Measurements from ENCODE around the gene RAP1GAP. TPM values are rescaled to one million over a fixed set of nuclear protein-coding genes. Genes with fewer than 3 reads are reported as not detected.

Gene RAP1GAP
- total and polyA plus RNA-seq, 4 donors, result 17.1 to 103 (median 66.7) TPM

GRCh38 chr1:21598417-21598816 is 70.7 kb downstream of the RAP1GAP start:
- 59% methylated on average over 4 of the region's 7 CpGs for WGBS (ENCODE audit: insufficient coverage)
- Histone ChIP-seq H3K27me3 (ENCODE audit: control insufficient read depth, insufficient read depth, low read length) (no peaks in the 10 kb centered on the region), H3K27ac (ENCODE audit: low read depth, low read length) (no peak overlapping the region)

GRCh38 chr1:21597753-21598152 is 71.4 kb downstream of the RAP1GAP start:
- H3K36me3 ChIP-seq (ENCODE audit: control insufficient read depth, insufficient read depth, low read length), result peaks cover 92% of the 10 kb centered on the region
- no peak overlapping the region for H3K27ac ChIP-seq (ENCODE audit: low read depth, low read length)
- H3K27me3 ChIP-seq (ENCODE audit: control insufficient read depth, insufficient read depth, low read length), result no peaks in the 10 kb centered on the region
- H3K9me3 ChIP-seq (ENCODE audit: control insufficient read depth, insufficient read depth, low read length), result no peaks in the 10 kb centered on the region
- 78% methylated on average over 16 of the region's 19 CpGs for WGBS (ENCODE audit: insufficient coverage)
- peaks cover 7% of the 10 kb centered on the region for H3K4me1 ChIP-seq (ENCODE audit: control insufficient read depth, insufficient read depth, low read length)
- no peak overlapping the region for H3K4me3 ChIP-seq (ENCODE audit: low read depth, low read length)
- no peak for DNase-seq (ENCODE audit: low read depth in 4 of 6, low spot score in 6 of 6)

More at GRCh38 chr1:21598417-21598816, 70.7 kb downstream of the RAP1GAP start:
- Histone ChIP-seq H3K4me3 (ENCODE audit: low read depth, low read length) (no peak overlapping the region), H3K4me1 (ENCODE audit: control insufficient read depth, insufficient read depth, low read length) (peaks cover 6% of the 10 kb centered on the region), H3K9me3 (ENCODE audit: control insufficient read depth, insufficient read depth, low read length) (no peaks in the 10 kb centered on the region), H3K36me3 (ENCODE audit: control insufficient read depth, insufficient read depth, low read length) (peaks cover 93% of the 10 kb centered on the region)
- DNase-seq (ENCODE audit: low read depth in 4 of 6, low spot score in 6 of 6), result no peak

- no peak overlapping the region for H3K27ac ChIP-seq (ENCODE audit: low read depth, low read length)
- no peak overlapping the region for H3K4me3 ChIP-seq (ENCODE audit: low read depth, low read length)
- peaks cover 81% of the 10 kb centered on the region for H3K36me3 ChIP-seq (ENCODE audit: control insufficient read depth, insufficient read depth, low read length)
- H3K9me3 ChIP-seq (ENCODE audit: control insufficient read depth, insufficient read depth, low read length), result no peaks in the 10 kb centered on the region
- H3K4me1 ChIP-seq (ENCODE audit: control insufficient read depth, insufficient read depth, low read length), result peaks cover 12% of the 10 kb centered on the region
- H3K27me3 ChIP-seq (ENCODE audit: control insufficient read depth, insufficient read depth, low read length), result no peaks in the 10 kb centered on the region
- no peak for DNase-seq (ENCODE audit: low read depth in 4 of 6, low spot score in 6 of 6)
- 72% methylated on average over 2 of the region's 2 CpGs for WGBS (ENCODE audit: insufficient coverage)
Observed at GRCh38 chr1:21596628-21597027, 72.5 kb downstream of the RAP1GAP start.

GRCh38 chr1:21596174-21596573 is 73.0 kb downstream of the RAP1GAP start:
- WGBS (ENCODE audit: insufficient coverage), result 62% methylated on average over 11 of the region's 11 CpGs
- no peak overlapping the region for H3K27ac ChIP-seq (ENCODE audit: low read depth, low read length)
- H3K4me3 ChIP-seq (ENCODE audit: low read depth, low read length), result no peak overlapping the region
- peaks cover 17% of the 10 kb centered on the region for H3K4me1 ChIP-seq (ENCODE audit: control insufficient read depth, insufficient read depth, low read length)
- no peaks in the 10 kb centered on the region for H3K9me3 ChIP-seq (ENCODE audit: control insufficient read depth, insufficient read depth, low read length)
- peaks cover 77% of the 10 kb centered on the region for H3K36me3 ChIP-seq (ENCODE audit: control insufficient read depth, insufficient read depth, low read length)
- no peaks in the 10 kb centered on the region for H3K27me3 ChIP-seq (ENCODE audit: control insufficient read depth, insufficient read depth, low read length)
- no peak for DNase-seq (ENCODE audit: low read depth in 4 of 6, low spot score in 6 of 6)

GRCh38 chr1:21594935-21595897 is 73.9 kb downstream of the RAP1GAP start:
- Histone ChIP-seq H3K27me3 (ENCODE audit: control insufficient read depth, insufficient read depth, low read length) (no peaks in the 10 kb centered on the region), H3K9me3 (ENCODE audit: control insufficient read depth, insufficient read depth, low read length) (no peaks in the 10 kb centered on the region), H3K27ac (ENCODE audit: low read depth, low read length) (no peak overlapping the region), H3K4me1 (ENCODE audit: control insufficient read depth, insufficient read depth, low read length) (peaks cover 26% of the 10 kb centered on the region), H3K4me3 (ENCODE audit: low read depth, low read length) (no peak overlapping the region), H3K36me3 (ENCODE audit: control insufficient read depth, insufficient read depth, low read length) (peaks cover 73% of the 10 kb centered on the region)
- peak in 2 of 6 donors; percentile 64 for DNase-seq (ENCODE audit: low read depth in 4 of 6, low spot score in 6 of 6)
- WGBS (ENCODE audit: insufficient coverage), result 74% methylated on average over 23 of the region's 26 CpGs

- Histone ChIP-seq H3K27me3 (ENCODE audit: control insufficient read depth, insufficient read depth, low read length) (no peaks in the 10 kb centered on the region), H3K36me3 (ENCODE audit: control insufficient read depth, insufficient read depth, low read length) (peaks cover 66% of the 10 kb centered on the region), H3K4me1 (ENCODE audit: control insufficient read depth, insufficient read depth, low read length) (peaks cover 34% of the 10 kb centered on the region), H3K27ac (ENCODE audit: low read depth, low read length) (no peak overlapping the region), H3K4me3 (ENCODE audit: low read depth, low read length) (no peak overlapping the region), H3K9me3 (ENCODE audit: control insufficient read depth, insufficient read depth, low read length) (no peaks in the 10 kb centered on the region)
- WGBS (ENCODE audit: insufficient coverage), result 77% methylated on average over 11 of the region's 11 CpGs
- DNase-seq (ENCODE audit: low read depth in 4 of 6, low spot score in 6 of 6), result no peak
Observed at GRCh38 chr1:21594501-21594900, 74.7 kb downstream of the RAP1GAP start.

- Histone ChIP-seq H3K36me3 (ENCODE audit: control insufficient read depth, insufficient read depth, low read length) (peaks cover 53% of the 10 kb centered on the region), H3K27me3 (ENCODE audit: control insufficient read depth, insufficient read depth, low read length) (no peaks in the 10 kb centered on the region), H3K9me3 (ENCODE audit: control insufficient read depth, insufficient read depth, low read length) (no peaks in the 10 kb centered on the region), H3K4me3 (ENCODE audit: low read depth, low read length) (no peak overlapping the region), H3K4me1 (ENCODE audit: control insufficient read depth, insufficient read depth, low read length) (peaks cover 34% of the 10 kb centered on the region), H3K27ac (ENCODE audit: low read depth, low read length) (no peak overlapping the region)
- WGBS (ENCODE audit: insufficient coverage), result 80% methylated on average over 7 of the region's 8 CpGs
- no peak for DNase-seq (ENCODE audit: low read depth in 4 of 6, low spot score in 6 of 6)
Observed at GRCh38 chr1:21593231-21593630, 75.9 kb downstream of the RAP1GAP start.

- Histone ChIP-seq H3K4me1 (ENCODE audit: control insufficient read depth, insufficient read depth, low read length) (peaks cover 40% of the 10 kb centered on the region), H3K27me3 (ENCODE audit: control insufficient read depth, insufficient read depth, low read length) (no peaks in the 10 kb centered on the region), H3K36me3 (ENCODE audit: control insufficient read depth, insufficient read depth, low read length) (peaks cover 44% of the 10 kb centered on the region), H3K9me3 (ENCODE audit: control insufficient read depth, insufficient read depth, low read length) (no peaks in the 10 kb centered on the region), H3K4me3 (ENCODE audit: low read depth, low read length) (no peak overlapping the region), H3K27ac (ENCODE audit: low read depth, low read length) (no peak overlapping the region)
- WGBS (ENCODE audit: insufficient coverage), result 82% methylated on average over 9 of the region's 12 CpGs
- no peak for DNase-seq (ENCODE audit: low read depth in 4 of 6, low spot score in 6 of 6)
Observed at GRCh38 chr1:21592086-21592865, 76.9 kb downstream of the RAP1GAP start.

- 34% methylated on average over 10 of the region's 13 CpGs for WGBS (ENCODE audit: insufficient coverage)
- Histone ChIP-seq H3K4me3 (ENCODE audit: low read depth, low read length) (no peak overlapping the region), H3K27me3 (ENCODE audit: control insufficient read depth, insufficient read depth, low read length) (no peaks in the 10 kb centered on the region)
Observed at GRCh38 chr1:21590934-21591333, 78.2 kb downstream of the RAP1GAP start.

More at GRCh38 chr1:21590934-21591333, 78.2 kb downstream of the RAP1GAP start:
- Histone ChIP-seq H3K27ac (ENCODE audit: low read depth, low read length) (no peak overlapping the region), H3K4me1 (ENCODE audit: control insufficient read depth, insufficient read depth, low read length) (peaks cover 52% of the 10 kb centered on the region), H3K36me3 (ENCODE audit: control insufficient read depth, insufficient read depth, low read length) (peaks cover 30% of the 10 kb centered on the region), H3K9me3 (ENCODE audit: control insufficient read depth, insufficient read depth, low read length) (no peaks in the 10 kb centered on the region)
- DNase-seq (ENCODE audit: low read depth in 4 of 6, low spot score in 6 of 6), result peak in 1 of 6 donors; percentile 58
